GM12878 (cell line): ENCODE measurements around the gene MAP2K2. TPM values are rescaled to one million over a fixed set of nuclear protein-coding genes. Genes with fewer than 3 reads are reported as not detected.

Experiments
- ATAC-seq: fragments of 200-7000 bp; cut with Tn5 transposase; 3 replicates; pipeline ENCODE4 v1.9.1; 2020; ENCODE audit warnings: mild to moderate bottlenecking, moderate library complexity
- BruUV-seq: library from RNA; stranded (reverse); fragments of 400-500 nt; replicated peaks from 2 replicates; lab custom pipeline; 2021; lab: Mats Ljungman, UMichigan
- CTCF ChIA-PET: fragments of 300-600 bp; sonication (Branson Sonifier 250); formaldehyde crosslinking; extraction: SDS; loops from one replicate; lab custom pipeline; 2021; ENCODE audit warnings: inconsistent platforms; lab: Yijun Ruan, JAX
- POLR2A ChIA-PET: fragments of 350-600 bp; formaldehyde crosslinking; extraction: SDS; loops from one replicate; lab custom pipeline; 2021; ENCODE audit warnings: inconsistent platforms; lab: Charles Lee
- RAD21 ChIA-PET: fragments of 300-600 bp; sonication (Branson Sonifier 250); formaldehyde crosslinking; loops from one replicate; lab custom pipeline; 2023; ENCODE audit warnings: antibody characterized with exemption; ENCODE audit not compliant: unreplicated experiment; lab: Charles Lee
- SMC1A ChIA-PET: fragments of 300-600 bp; sonication (Branson Sonifier 250); formaldehyde crosslinking; loops from one replicate; lab custom pipeline; 2023; ENCODE audit not compliant: unreplicated experiment, uncharacterized antibody; lab: Charles Lee
- DNase-seq: peaks from one replicate; pipeline ENCODE4 v3.0.0-alpha.2; 2011; ENCODE audit warnings: low read depth, low spot score
- FAIRE-seq: peaks from 3 replicates; lab custom pipeline; 2011; peaks lifted over from hg19 to GRCh38; lab: Jason Lieb, UNC
- H2AFZ ChIP-seq: 2 replicates; pipeline ENCODE4 v1.6.0; 2011; ENCODE audit warnings: low read depth, low read length, control low read depth; ENCODE audit not compliant: control insufficient read depth
- H3K27ac ChIP-seq: 2 replicates; pipeline ENCODE4 v1.5.1; 2011; ENCODE audit warnings: control low read depth; ENCODE audit not compliant: control insufficient read depth, insufficient read depth
- H3K27me3 ChIP-seq, 2 experiments: replicated peaks in 1 of 2; 2 replicates each; pipeline versions ENCODE4 v1.6.0 to v1.6.1; 2011; ENCODE audit warnings: low read length in 1 of 2; ENCODE audit not compliant: control insufficient read depth in 2 of 2, insufficient read depth in 2 of 2
- H3K36me3 ChIP-seq, 2 experiments: 2 replicates each; pipeline ENCODE4 v1.5.1; 2011; ENCODE audit warnings: low read length in 1 of 2; ENCODE audit not compliant: control insufficient read depth in 2 of 2, insufficient read depth in 2 of 2
- H3K4me1 ChIP-seq: 2 replicates; pipeline ENCODE4 v1.6.1; 2011; ENCODE audit warnings: mild to moderate bottlenecking, low read length, moderate library complexity, mixed read lengths; ENCODE audit not compliant: control insufficient read depth, insufficient read depth
- H3K4me2 ChIP-seq: 2 replicates; pipeline ENCODE4 v1.6.0; 2011; ENCODE audit warnings: control low read depth; ENCODE audit not compliant: control insufficient read depth, insufficient read depth
- H3K4me3 ChIP-seq: fragments of 200-600 bp; sonication (generic); 2 replicates; pipeline ENCODE4 v1.5.1; 2016
- H3K79me2 ChIP-seq: 2 replicates; pipeline ENCODE4 v1.6.0; 2011; ENCODE audit warnings: low read length; ENCODE audit not compliant: control insufficient read depth, insufficient read depth
- H3K9ac ChIP-seq: 2 replicates; pipeline ENCODE4 v1.8.0; 2011; ENCODE audit warnings: low read length, control low read depth, mixed read lengths; ENCODE audit not compliant: control insufficient read depth, insufficient read depth
- H3K9me3 ChIP-seq: replicated peaks from 3 replicates; pipeline ENCODE4 v1.5.1; 2011; ENCODE audit warnings: mild to moderate bottlenecking, low read length; ENCODE audit not compliant: control insufficient read depth, insufficient read depth
- H4K20me1 ChIP-seq: 2 replicates; pipeline ENCODE4 v1.6.0; 2011; ENCODE audit not compliant: control insufficient read depth, insufficient read depth
- CEBPB ChIP-seq, 2 experiments: fragments of 150-350 bp in 1 of 2; IDR thresholded peaks; 2 replicates each; pipeline ENCODE4 v1.6.1; 2012 to 2014; ENCODE audit warnings: low read depth in 2 of 2, low read length in 2 of 2, borderline replicate concordance in 1 of 2, inconsistent platforms in 1 of 2
- CREB1 ChIP-seq: IDR thresholded peaks from 2 replicates; pipeline ENCODE4 v1.6.1; 2012; ENCODE audit warnings: low read depth, mild to moderate bottlenecking, inconsistent platforms
- ESRRA ChIP-seq: IDR thresholded peaks from 2 replicates; pipeline ENCODE4 v1.6.1; 2012; ENCODE audit warnings: mild to moderate bottlenecking, low read length, improper control_type of control experiment
- FOS ChIP-seq: IDR thresholded peaks from 3 replicates; pipeline ENCODE4 v1.6.1; 2011; ENCODE audit warnings: borderline replicate concordance; ENCODE audit not compliant: insufficient read length; ENCODE audit errors: extremely low read depth
- FOXM1 ChIP-seq: IDR thresholded peaks from 2 replicates; pipeline ENCODE4 v1.6.1; 2012; ENCODE audit warnings: low read depth, mild to moderate bottlenecking, inconsistent platforms, low read length, moderate library complexity
- IKZF1 ChIP-seq: fragments of 450-650 bp; conservative IDR thresholded peaks from 2 replicates; pipeline ENCODE4 v1.6.1; 2017; ENCODE audit warnings: antibody characterized with exemption, mild to moderate bottlenecking
- IRF4 ChIP-seq: IDR thresholded peaks from 2 replicates; pipeline ENCODE4 v1.6.1; 2011; ENCODE audit warnings: low read depth, low read length
- JUND ChIP-seq: IDR thresholded peaks from 2 replicates; pipeline ENCODE4 v1.6.1; 2012; ENCODE audit warnings: low read depth, mild to moderate bottlenecking, low read length, improper control_type of control experiment, moderate library complexity
- POLR2AphosphoS2 ChIP-seq: IDR thresholded peaks from 2 replicates; pipeline ENCODE4 v1.6.1; 2011; ENCODE audit warnings: low read depth, mild to moderate bottlenecking, low read length, improper control_type of control experiment, moderate library complexity
- RAD51 ChIP-seq: fragments of 450-650 bp; IDR thresholded peaks from 2 replicates; pipeline ENCODE4 v1.6.1; 2016; ENCODE audit warnings: moderate library complexity, mild to moderate bottlenecking, inconsistent platforms
- RCOR1 ChIP-seq: conservative IDR thresholded peaks from 2 replicates; pipeline ENCODE4 v1.6.1; 2012; ENCODE audit warnings: low read depth, low read length, improper control_type of control experiment
- RFX5 ChIP-seq: IDR thresholded peaks from 2 replicates; pipeline ENCODE4 v1.6.1; 2011; ENCODE audit warnings: low read depth, low read length, improper control_type of control experiment
- STAT3 ChIP-seq: IDR thresholded peaks from 2 replicates; pipeline ENCODE4 v1.6.1; 2011; ENCODE audit warnings: low read depth, low read length, improper control_type of control experiment
- WGBS: methylation state at CpG from one replicate; pipeline ENCODE4 v1.1.6; 2016; ENCODE audit warnings: low lambda C conversion rate; ENCODE audit not compliant: insufficient replicate concordance, insufficient coverage; ENCODE audit errors: missing lambda C conversion rate; 5-methylcytosine and 5-hydroxymethylcytosine counted together
- in situ Hi-C: fragments of 300-500 bp; cut with MboI; formaldehyde crosslinking; loops from 9 replicates; pipeline ENCODE4 v1.14.3; 2018; ENCODE audit warnings: mixed read lengths
- intact Hi-C: fragments of 100-400 bp; cut with micrococcal nuclease; formaldehyde crosslinking; loops from one replicate; pipeline ENCODE4 v1.14.2; 2022; ENCODE audit not compliant: unreplicated experiment
- polyA plus RNA-seq, 11 experiments: library from polyadenylated mRNA; depleted of rRNA in 4 of 11; unstranded in 6 of 11; stranded (reverse) in 5 of 11; fragments of >200 nt; fragmentation: Nextera tagmentation in 4 of 11; fragmentation: Illumina TruSeq in 1 of 11; extraction: Ambion mirVana in 4 of 11; extraction: Trizol in 1 of 11; gene quantifications; 1 replicate in 1 of 11; 2 replicates in 10 of 11; pipeline versions ENCODE4 v1.2.1 to v1.2.3, GENCODE V29; 2011 to 2016; ENCODE audit warnings: inconsistent platforms in 2 of 11, missing spikeins in 2 of 11, low read depth in 1 of 11
- total RNA-seq, 4 experiments: library from RNA; depleted of rRNA in 3 of 4; stranded (reverse); fragments of >200 nt in 3 of 4; fragmentation: Illumina TruSeq in 1 of 4; extraction: Trizol in 1 of 4; gene quantifications; 2 replicates each; pipeline versions ENCODE4 v1.2.1 to v1.2.3, GENCODE V29; 2013 to 2021
- TF ChIP-seq, protein P1 (sequence below): fragments of 150-350 bp; IDR thresholded peaks from 2 replicates; pipeline ENCODE4 v1.6.1; 2014; ENCODE audit warnings: mild to moderate bottlenecking, low read depth, low read length
- TF ChIP-seq, protein P2 (sequence below): fragments of 450-650 bp; IDR thresholded peaks from 2 replicates; pipeline ENCODE4 v1.6.1; 2018; ENCODE audit warnings: borderline replicate concordance, mild to moderate bottlenecking; ENCODE audit not compliant: partially characterized antibody

The MAP2K2 gene
- total and polyA plus RNA-seq, 10 of the 15 experiments (the other 5 are each of a cell fraction or from before 2014, with no cell fraction given): 1.00 to 210 (median 53.5) TPM

GRCh38 chr19:4134351-4134750, 10.4 kb upstream of the MAP2K2 start:
- Histone ChIP-seq H3K79me2 (no peaks in the 10 kb centered on the region), H2AFZ (no peak overlapping the region), H3K36me3 (no peaks in the 10 kb centered on the region), H3K4me3 (no peak overlapping the region), H3K4me1 (no peaks in the 10 kb centered on the region), H4K20me1 (no peaks in the 10 kb centered on the region), H3K4me2 (no peak overlapping the region), H3K9ac (no peak overlapping the region), H3K27ac (no peak overlapping the region), H3K27me3 (no peaks in the 10 kb centered on the region), H3K9me3 (no peaks in the 10 kb centered on the region)
- ChIA-PET CTCF (no interaction called here), POLR2A (no interaction called here), SMC1A (interaction anchor here (0.6 to 1.7 kb wide), 3 partner anchors 27 to 149 kb away, joined by 3 to 6 read pairs (median 3); partner anchors contain the start of gene EEF2), RAD21 (interaction anchor here (0.7 kb wide), 1 partner anchor 149 kb away, joined by 3 read pairs; the partner anchor contains the start of gene EEF2)
- in situ Hi-C loops: no loop called here
- DNase-seq: no peak
- intact Hi-C loops: no loop called here
- no peak for FAIRE-seq
- TF ChIP-seq, protein P1, sequence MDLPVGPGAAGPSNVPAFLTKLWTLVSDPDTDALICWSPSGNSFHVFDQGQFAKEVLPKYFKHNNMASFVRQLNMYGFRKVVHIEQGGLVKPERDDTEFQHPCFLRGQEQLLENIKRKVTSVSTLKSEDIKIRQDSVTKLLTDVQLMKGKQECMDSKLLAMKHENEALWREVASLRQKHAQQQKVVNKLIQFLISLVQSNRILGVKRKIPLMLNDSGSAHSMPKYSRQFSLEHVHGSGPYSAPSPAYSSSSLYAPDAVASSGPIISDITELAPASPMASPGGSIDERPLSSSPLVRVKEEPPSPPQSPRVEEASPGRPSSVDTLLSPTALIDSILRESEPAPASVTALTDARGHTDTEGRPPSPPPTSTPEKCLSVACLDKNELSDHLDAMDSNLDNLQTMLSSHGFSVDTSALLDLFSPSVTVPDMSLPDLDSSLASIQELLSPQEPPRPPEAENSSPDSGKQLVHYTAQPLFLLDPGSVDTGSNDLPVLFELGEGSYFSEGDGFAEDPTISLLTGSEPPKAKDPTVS: no peak
- TF ChIP-seq FOXM1 (no peak), FOS (no peak), POLR2AphosphoS2 (no peak), RCOR1 (no peak), ESRRA (no peak), CREB1 (no peak), STAT3 (no peak), IKZF1 (no peak), RAD51 (no peak), JUND (no peak), IRF4 (no peak), CEBPB (IDR thresholded peaks at IDR 0.05; ENCODE audit: borderline replicate concordance in 1 of 2, low read depth in 2 of 2, low read length in 2 of 2) (no peak), RFX5 (no peak)
- TF ChIP-seq, protein P2, sequence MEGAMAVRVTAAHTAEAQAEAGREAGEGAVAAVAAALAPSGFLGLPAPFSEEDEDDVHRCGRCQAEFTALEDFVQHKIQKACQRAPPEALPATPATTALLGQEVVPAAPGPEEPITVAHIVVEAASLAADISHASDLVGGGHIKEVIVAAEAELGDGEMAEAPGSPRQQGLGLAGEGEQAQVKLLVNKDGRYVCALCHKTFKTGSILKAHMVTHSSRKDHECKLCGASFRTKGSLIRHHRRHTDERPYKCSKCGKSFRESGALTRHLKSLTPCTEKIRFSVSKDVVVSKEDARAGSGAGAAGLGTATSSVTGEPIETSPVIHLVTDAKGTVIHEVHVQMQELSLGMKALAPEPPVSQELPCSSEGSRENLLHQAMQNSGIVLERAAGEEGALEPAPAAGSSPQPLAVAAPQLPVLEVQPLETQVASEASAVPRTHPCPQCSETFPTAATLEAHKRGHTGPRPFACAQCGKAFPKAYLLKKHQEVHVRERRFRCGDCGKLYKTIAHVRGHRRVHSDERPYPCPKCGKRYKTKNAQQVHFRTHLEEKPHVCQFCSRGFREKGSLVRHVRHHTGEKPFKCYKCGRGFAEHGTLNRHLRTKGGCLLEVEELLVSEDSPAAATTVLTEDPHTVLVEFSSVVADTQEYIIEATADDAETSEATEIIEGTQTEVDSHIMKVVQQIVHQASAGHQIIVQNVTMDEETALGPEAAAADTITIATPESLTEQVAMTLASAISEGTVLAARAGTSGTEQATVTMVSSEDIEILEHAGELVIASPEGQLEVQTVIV: no peak
- 14% methylated on average over 6 of the region's 6 CpGs for WGBS
- BruUV-seq: no TSS peak
- no peak for ATAC-seq
